Measurements from ENCODE around the gene OXTR. TPM values are rescaled to one million over a fixed set of nuclear protein-coding genes. Genes with fewer than 3 reads are reported as not detected.

The OXTR gene
- total RNA-seq, 1 donor from 2014 or later: 3.9 TPM

- H3K4me1 Mint-ChIP-seq: peaks cover 11% of the 10 kb centered on the region
- Histone ChIP-seq H3K79me2 (ENCODE audit: low read depth) (no peaks in the 10 kb centered on the region), H3K4me1 (no peaks in the 10 kb centered on the region), H3K27me3 (peaks cover 54% of the 10 kb centered on the region), H4K20me1 (ENCODE audit: low read depth) (no peaks in the 10 kb centered on the region), H3K36me3 (no peaks in the 10 kb centered on the region), H3K9me3 (ENCODE audit: low read depth) (no peaks in the 10 kb centered on the region), H3K9ac (no peak overlapping the region), H2AFZ (replicated peaks) (no peak overlapping the region), H3K4me3 (no peak overlapping the region), H3F3A (ENCODE audit: low read depth) (peaks cover 4% of the 10 kb centered on the region), H3K4me2 (no peak overlapping the region), H3K27ac (no peak overlapping the region)
- H3K9me3 Mint-ChIP-seq: peaks cover 4% of the 10 kb centered on the region
- H3K27me3 Mint-ChIP-seq (ENCODE audit: insufficient read depth, low read depth): no peaks in the 10 kb centered on the region
- no peak overlapping the region for H3K27ac Mint-ChIP-seq
- no peak for DNase-seq (ENCODE audit: low spot score)
- TF ChIP-seq EZH2phosphoT487 (IDR thresholded peaks at IDR 0.05): no peak
- no peak overlapping the region for H3K4me3 Mint-ChIP-seq
- H3K36me3 Mint-ChIP-seq: no peaks in the 10 kb centered on the region
Observed at GRCh38 chr3:8709801-8710507, 59.5 kb downstream of the OXTR start.

GRCh38 chr3:8709287-8709686 is 60.1 kb downstream of the OXTR start:
- H3K4me2 ChIP-seq: no peak overlapping the region
- no peak overlapping the region for H3K4me3 ChIP-seq
- peaks cover 4% of the 10 kb centered on the region for H3K9me3 Mint-ChIP-seq
- H3K79me2 ChIP-seq (ENCODE audit: low read depth): no peaks in the 10 kb centered on the region
- H3K27ac Mint-ChIP-seq: no peak overlapping the region
- H3K4me1 ChIP-seq: no peaks in the 10 kb centered on the region
- H3F3A ChIP-seq (ENCODE audit: low read depth): peaks cover under 1% of the 10 kb centered on the region
- H4K20me1 ChIP-seq (ENCODE audit: low read depth): no peaks in the 10 kb centered on the region
- peaks cover 11% of the 10 kb centered on the region for H3K4me1 Mint-ChIP-seq
- H2AFZ ChIP-seq (replicated peaks): no peak overlapping the region
- no peaks in the 10 kb centered on the region for H3K36me3 ChIP-seq
- H3K9me3 ChIP-seq (ENCODE audit: low read depth): no peaks in the 10 kb centered on the region
- H3K27me3 Mint-ChIP-seq (ENCODE audit: insufficient read depth, low read depth): no peaks in the 10 kb centered on the region
- no peak overlapping the region for H3K4me3 Mint-ChIP-seq
- DNase-seq (ENCODE audit: low spot score): no peak
- no peaks in the 10 kb centered on the region for H3K36me3 Mint-ChIP-seq
- TF ChIP-seq EZH2 (IDR thresholded peaks at IDR 0.05) (no peak), CTCF (IDR thresholded peaks at IDR 0.05) (no peak), EZH2phosphoT487 (IDR thresholded peaks at IDR 0.05) (no peak)
- H3K27me3 ChIP-seq: peaks cover 54% of the 10 kb centered on the region
- no peak overlapping the region for H3K9ac ChIP-seq
- no peak overlapping the region for H3K27ac ChIP-seq

- H3K79me2 ChIP-seq (ENCODE audit: low read depth): no peaks in the 10 kb centered on the region
- Mint-ChIP-seq H3K36me3 (no peaks in the 10 kb centered on the region), H3K4me1 (no peaks in the 10 kb centered on the region), H3K9me3 (peaks cover 6% of the 10 kb centered on the region), H3K27me3 (ENCODE audit: insufficient read depth, low read depth) (no peaks in the 10 kb centered on the region), H3K4me3 (no peak overlapping the region), H3K27ac (no peak overlapping the region)
- H3K4me1 ChIP-seq: no peaks in the 10 kb centered on the region
- no peak overlapping the region for H3K9ac ChIP-seq
- no peaks in the 10 kb centered on the region for H4K20me1 ChIP-seq (ENCODE audit: low read depth)
- no peak overlapping the region for H3K4me2 ChIP-seq
- no peak overlapping the region for H3K27ac ChIP-seq
- no peak for TF ChIP-seq EZH2phosphoT487 (IDR thresholded peaks at IDR 0.05)
- TF ChIP-seq EZH2 (IDR thresholded peaks at IDR 0.05): no peak
- TF ChIP-seq CTCF (IDR thresholded peaks at IDR 0.05): no peak
- no peaks in the 10 kb centered on the region for H3K36me3 ChIP-seq
- no peaks in the 10 kb centered on the region for H3K9me3 ChIP-seq (ENCODE audit: low read depth)
- H3F3A ChIP-seq (ENCODE audit: low read depth): no peaks in the 10 kb centered on the region
- DNase-seq (ENCODE audit: low spot score): no peak
- peaks cover 22% of the 10 kb centered on the region for H3K27me3 ChIP-seq
- no peak overlapping the region for H3K4me3 ChIP-seq
- H2AFZ ChIP-seq (replicated peaks): no peak overlapping the region
Observed at GRCh38 chr3:8705575-8705974, 63.8 kb downstream of the OXTR start.

- Histone ChIP-seq H3K4me2 (no peak overlapping the region), H3K79me2 (ENCODE audit: low read depth) (no peaks in the 10 kb centered on the region), H3K9me3 (ENCODE audit: low read depth) (no peaks in the 10 kb centered on the region), H4K20me1 (ENCODE audit: low read depth) (no peaks in the 10 kb centered on the region), H3K27ac (no peak overlapping the region), H3K4me1 (no peaks in the 10 kb centered on the region), H3F3A (ENCODE audit: low read depth) (no peaks in the 10 kb centered on the region), H3K36me3 (no peaks in the 10 kb centered on the region), H3K9ac (no peak overlapping the region), H2AFZ (replicated peaks) (no peak overlapping the region), H3K4me3 (no peak overlapping the region), H3K27me3 (peaks cover under 1% of the 10 kb centered on the region)
- Mint-ChIP-seq H3K4me1 (no peaks in the 10 kb centered on the region), H3K36me3 (no peaks in the 10 kb centered on the region), H3K9me3 (peaks cover 6% of the 10 kb centered on the region), H3K4me3 (no peak overlapping the region), H3K27ac (no peak overlapping the region), H3K27me3 (ENCODE audit: insufficient read depth, low read depth) (no peaks in the 10 kb centered on the region)
- TF ChIP-seq CTCF (IDR thresholded peaks at IDR 0.05) (peak; percentile 66), EZH2 (IDR thresholded peaks at IDR 0.05) (no peak)
- peak; percentile 40 for DNase-seq (ENCODE audit: low spot score)
Observed at GRCh38 chr3:8702560-8702959, 66.9 kb downstream of the OXTR start.

All from neural progenitor cell (in vitro differentiated cells).